GM19025 (cell line): ENCODE measurements around the gene USP12.

ENCODE experiments used
- ATAC-seq: cut with Tn5 transposase; IDR thresholded peaks from one replicate; pipeline ENCODE4 v1.9.1; 2021; ENCODE audit warnings: mild to moderate bottlenecking, low read depth, moderate library complexity; ENCODE audit not compliant: unreplicated experiment

Gene USP12

GRCh38 chr13:27186295-27186694 lies 14.7 kb upstream of the USP12 start:
- ATAC-seq, result no peak

DNA sequence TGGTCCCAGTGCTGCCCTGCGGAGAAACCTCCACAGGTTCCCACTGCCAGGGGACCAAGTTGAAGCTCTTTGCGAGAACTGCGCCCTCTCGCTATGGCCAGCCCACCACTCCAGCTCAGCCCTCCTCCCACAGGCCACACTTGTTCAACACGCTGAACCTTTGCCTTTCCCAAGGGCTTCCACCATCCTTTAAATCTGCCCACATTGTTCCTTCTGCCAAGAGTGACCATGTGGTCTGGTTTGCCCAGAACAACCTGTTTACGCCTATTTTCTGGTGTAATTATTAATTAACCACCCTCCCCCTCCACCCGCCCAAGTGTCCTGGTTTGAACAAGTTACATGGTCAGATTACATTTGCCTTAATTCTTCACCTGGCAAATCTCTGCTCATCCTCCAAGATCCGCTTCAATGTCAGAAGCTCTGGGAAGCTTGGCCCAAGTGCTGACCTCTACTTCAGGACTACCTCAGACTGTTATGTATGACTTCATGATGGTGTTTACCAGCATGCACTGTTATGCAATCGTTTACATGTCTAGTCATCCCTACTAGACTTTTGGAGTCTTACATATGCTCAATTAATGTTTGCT lies 12.0 kb upstream of the USP12 start:
- no peak for ATAC-seq

DNA sequence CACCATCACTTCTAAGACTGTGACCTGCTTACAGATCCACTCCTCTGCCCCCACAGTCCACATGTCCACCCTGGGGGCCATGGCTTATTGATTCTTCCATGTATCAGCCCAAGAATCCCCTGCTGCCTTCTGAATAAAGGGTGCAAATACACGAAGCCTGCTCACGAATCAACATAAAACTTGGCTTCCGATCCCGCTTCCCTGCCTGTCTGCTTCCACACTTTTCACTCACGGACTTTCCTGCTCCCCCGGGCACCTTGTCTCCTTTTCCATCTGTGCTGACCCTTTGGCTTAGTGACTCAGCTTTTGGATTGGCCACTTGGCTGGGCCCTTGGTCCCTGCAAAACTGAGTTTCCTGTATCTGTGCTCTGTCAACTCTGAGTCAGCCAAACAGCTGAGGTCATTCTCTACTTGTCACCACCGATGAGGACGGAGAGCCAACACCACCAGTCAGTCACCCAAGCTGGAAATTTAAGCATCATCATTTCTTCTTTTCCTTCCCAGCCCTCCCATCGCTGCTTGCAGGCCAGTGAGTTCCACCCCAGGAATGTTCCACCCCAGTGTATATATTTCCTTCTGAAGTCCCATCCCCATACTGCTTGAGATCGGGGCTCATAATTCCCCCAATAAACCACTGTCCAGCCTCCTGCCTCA lies 11.4 kb upstream of the USP12 start:
- no peak for ATAC-seq

DNA sequence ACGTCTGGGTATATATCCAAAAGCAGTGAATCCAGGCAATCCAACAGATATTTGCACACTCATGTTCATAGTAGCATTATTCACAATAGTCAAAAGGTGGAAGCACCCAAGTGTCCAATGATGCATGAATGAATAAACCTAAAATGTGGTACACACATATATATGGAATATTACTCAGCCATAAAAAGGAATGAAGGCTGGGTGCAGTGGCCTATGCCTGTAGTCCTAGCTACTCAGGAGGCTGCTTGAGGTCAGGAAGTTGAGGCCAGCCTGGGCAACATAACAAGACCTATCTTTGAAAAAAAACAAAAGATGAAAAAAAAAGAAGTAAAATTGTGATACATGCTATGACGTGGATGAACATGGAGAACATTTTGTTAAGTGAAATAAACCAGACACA lies 10.4 kb upstream of the USP12 start:
- ATAC-seq, result no peak

DNA sequence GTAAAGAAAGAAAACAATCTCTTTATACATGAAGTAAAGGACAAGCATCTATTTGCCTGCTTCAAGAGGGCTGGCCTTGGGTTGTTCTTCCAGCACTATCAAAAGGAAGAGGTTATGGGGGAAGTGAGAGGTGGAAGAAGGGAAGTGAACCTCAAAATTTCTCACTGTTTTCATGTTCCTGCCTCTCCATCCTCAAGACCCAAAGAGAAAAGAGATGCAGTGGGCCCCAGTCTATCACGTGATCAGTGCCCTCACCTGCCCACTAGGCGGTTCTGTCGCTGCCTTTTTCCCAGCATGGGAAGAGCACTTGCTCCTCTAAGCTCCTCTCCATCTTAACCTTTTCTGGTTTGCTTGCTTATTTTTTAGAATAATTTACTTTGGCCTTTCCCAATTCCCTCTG lies 6.2 kb upstream of the USP12 start:
- ATAC-seq, result no peak

- ATAC-seq, result no peak
These were observed 5.1 kb upstream of the USP12 start for GRCh38 chr13:27176470-27177410.

DNA sequence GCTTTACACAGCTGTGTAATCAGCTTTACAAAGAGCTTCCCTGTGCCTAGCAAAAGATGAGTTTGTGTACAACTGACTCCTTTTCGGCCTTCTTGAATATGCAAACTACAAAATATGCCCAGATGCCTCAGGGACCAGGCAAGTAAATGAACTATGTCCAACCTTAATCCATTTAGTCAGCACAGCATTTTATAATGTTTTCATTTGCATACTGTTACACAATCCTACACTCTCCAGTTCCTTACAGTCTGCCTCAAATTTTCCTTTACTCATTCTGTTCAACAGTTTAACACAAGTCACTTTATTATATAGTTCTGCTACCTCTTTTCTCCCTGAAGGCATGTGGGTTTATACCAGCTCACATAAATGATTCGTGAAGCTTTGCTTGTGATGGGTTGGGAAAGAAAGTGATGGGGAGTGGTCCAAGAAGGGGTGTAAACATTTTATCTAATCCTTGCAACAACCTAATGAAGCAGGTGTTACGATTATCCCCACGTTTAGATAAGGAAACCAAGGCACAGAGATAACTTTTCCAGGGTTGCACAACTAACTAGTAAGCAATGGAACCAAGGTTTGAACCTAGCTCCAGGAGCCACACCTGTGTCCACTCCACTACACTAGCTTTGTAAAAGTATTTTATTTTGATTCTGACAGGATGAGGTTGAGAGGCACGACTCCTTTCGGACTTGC lies 3.3 kb upstream of the USP12 start:
- ATAC-seq, result no peak

DNA sequence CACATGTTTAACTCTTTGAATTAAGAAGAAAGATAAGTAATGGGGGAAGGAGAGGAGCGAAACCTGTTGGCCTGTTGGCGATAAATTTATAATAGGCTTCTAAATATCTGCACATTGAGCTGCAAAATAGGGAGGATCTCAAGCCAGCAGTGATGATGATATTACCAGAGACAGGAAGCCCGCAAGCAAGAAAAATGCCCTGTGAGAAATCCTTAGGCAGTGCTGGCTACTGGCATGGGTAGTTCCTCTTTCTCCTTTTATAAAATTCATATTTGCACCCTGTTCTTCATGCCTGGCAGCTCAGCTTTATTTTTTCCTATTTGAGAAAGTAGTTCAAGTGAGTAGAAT lies 858 bp upstream of the USP12 start:
- no peak for ATAC-seq

DNA sequence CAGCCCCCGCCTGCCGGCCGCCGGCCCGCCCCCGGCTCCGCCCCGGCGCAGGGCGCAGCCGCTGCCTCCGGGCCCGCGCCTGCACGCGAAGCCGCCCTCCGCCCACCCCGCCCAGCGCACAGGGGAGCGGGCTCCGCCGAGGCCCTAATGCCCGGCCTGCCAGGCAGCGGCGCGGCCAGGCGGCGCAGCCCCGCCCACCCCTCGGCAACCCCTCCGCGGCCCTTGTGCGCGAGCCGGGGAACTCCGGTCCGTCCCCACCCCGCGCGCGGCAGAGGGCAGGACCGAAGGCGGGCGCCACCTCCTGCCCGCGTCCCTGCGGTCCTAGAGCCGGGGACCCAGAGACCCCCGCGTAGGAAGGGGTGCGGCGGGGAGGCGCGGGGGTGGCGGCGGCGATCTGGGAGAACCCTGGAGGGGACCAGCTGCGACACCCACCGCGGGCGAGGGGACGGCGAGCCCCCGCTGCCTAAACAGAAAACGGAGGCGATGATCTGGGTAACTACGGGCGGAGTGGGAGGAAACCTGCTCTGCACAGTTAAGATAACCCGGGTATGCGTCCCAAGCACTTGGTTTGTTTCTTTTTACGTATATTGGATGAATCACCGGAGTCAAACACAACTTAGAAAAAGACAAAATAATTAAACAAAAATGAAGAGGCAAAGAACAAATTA lies 350 bp upstream of the USP12 start:
- peak; percentile 82 for ATAC-seq

- ATAC-seq, result no peak
These were observed 931 bp downstream of the USP12 start for GRCh38 chr13:27170516-27171243.

DNA sequence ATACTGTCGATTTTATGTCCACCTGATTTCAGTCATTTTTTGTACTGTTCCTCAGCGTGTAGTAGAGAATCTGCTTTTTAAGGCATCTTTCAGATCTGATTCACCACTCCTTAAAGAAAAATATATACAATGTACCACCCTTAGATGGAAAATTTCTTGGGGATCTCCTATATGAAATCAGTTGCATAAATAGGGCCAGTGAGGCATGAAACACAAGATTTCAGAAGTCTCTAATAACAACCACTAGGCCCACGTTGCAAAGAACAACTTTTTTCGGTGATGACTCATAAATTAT lies 1.4 kb downstream of the USP12 start:
- ATAC-seq, result no peak

- no peak for ATAC-seq
These were observed 2.5 kb downstream of the USP12 start for GRCh38 chr13:27168906-27169657.

- ATAC-seq, result no peak
These were observed 3.5 kb downstream of the USP12 start for GRCh38 chr13:27168086-27168485.

DNA sequence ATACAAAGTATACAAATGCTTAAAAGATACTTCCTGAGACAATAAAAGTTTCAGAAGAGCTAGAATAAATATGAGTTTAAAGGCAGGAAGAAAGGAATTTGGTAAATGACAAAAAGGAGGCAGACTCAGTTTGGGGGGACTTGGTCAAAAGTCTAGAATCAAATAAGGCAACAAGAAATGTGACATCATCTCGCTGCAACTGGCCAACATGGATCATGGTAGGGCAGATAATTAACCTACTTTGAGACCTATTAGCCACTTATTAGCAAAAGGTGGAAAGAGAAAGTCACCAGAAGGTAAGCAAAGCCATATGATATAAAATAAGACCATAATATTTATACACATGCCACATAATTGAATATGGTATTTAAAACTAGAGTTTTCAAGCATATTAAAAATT lies 5.3 kb downstream of the USP12 start:
- no peak for ATAC-seq

- ATAC-seq, result no peak
These were observed 9.6 kb downstream of the USP12 start for GRCh38 chr13:27161980-27162379.

DNA sequence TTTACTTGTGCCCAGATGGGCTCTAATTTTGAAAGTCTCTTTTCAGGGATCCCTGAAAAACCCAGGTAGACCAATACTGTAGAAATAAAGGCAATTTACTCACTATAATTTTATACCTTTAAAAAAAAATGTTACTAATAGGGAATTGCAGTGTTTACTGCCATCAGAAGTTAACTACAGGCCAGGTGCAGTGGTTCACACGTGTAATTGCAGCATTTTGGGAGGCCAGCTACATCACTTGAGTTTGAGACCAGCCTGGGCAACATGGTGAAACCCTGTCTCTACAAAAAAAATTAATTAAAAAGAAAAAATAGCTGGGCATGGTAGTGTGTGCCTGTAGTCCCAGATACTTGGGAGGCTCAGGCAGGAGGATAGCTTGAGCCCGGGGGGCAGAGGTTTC lies 10.2 kb downstream of the USP12 start:
- no peak for ATAC-seq

DNA sequence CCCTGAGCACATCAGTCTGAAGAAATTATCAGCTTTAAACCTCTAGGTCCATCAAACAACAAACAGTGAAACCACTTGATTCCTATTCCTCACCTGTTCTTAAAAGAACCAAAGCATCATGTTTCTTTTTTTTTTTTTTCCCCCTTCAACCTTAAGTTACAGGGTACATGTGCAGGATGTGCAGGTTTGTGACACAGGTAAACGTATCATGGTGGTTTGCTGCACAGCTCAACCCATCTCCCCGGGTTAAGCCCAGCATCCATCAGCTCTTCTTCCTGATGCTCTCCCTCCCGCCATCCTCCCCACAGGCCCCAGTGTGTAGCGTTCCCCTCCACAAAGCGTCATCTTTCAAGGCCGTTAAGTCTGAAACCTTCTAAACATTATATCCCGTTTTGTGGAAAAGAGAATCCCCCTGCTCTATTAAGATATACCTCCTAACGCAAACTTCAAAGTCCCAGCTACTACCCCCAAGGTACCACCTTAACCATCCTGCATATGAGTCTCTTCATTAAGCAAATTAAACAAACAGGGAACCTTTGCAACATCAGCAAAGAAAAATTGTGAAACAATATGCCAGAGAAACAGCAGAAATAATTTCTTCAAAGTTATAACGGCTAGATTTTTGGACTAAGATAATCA lies 10.8 kb downstream of the USP12 start:
- ATAC-seq, result no peak

- ATAC-seq, result no peak
These were observed 11.6 kb downstream of the USP12 start for GRCh38 chr13:27159806-27160563.
